Cerebellar nuclear complex (tissue), 1 donor: Measurements from ENCODE around the gene REEP3.
"Not testable (repeated sequence)": the region's sequence is repeated elsewhere in the genome, so short reads cannot be mapped to it uniquely, and the experiment has no call there.

ENCODE experiments used
- DNase-seq, 2 experiments: peaks; one replicate each; lab custom pipeline; 2025; lab: John Stamatoyannopoulos, UW

REEP3 gene

DNA sequence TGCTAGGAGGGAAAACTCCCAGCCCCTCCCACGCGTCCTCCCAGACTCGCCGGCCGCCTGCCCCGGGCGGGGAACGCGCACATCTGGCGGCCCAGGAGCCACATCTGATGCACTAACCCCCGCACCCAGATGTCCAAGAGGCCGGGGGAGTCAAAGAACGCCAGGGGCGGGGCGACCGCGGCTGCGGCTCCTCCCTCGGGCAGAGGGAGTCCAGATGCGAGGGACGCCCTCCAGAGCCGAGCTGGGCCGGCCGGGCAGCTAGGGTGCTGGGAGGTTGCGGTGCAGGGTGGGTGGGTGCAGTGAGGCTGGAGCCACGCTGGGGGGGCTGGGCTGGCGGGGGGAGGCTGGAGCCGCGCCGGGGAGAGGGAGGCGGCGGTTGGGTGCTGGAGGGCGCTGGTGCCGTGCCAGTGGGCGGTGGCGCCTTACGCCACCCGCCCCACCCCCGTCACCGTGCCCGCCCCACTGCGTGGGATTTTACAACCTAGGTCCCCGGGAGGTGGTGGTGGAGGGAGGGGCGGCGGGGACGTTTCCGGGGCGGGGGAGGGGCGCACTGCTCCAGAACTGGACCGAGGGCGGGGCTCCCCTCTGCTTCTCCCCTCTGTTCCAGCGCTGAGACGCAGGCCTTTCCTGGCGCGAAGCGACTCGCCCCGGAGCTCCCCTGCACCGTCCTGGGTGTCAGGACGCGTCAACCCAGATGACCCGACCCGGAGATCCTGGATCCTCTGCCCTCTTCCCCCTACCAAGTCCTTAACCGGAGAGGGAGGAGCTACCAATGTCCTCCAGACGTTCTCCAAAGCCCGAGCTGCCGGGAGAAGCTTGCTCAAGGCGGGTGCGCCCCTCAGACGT lies 109.1 kb downstream of the REEP3 start:
- no peak for DNase-seq

DNA sequence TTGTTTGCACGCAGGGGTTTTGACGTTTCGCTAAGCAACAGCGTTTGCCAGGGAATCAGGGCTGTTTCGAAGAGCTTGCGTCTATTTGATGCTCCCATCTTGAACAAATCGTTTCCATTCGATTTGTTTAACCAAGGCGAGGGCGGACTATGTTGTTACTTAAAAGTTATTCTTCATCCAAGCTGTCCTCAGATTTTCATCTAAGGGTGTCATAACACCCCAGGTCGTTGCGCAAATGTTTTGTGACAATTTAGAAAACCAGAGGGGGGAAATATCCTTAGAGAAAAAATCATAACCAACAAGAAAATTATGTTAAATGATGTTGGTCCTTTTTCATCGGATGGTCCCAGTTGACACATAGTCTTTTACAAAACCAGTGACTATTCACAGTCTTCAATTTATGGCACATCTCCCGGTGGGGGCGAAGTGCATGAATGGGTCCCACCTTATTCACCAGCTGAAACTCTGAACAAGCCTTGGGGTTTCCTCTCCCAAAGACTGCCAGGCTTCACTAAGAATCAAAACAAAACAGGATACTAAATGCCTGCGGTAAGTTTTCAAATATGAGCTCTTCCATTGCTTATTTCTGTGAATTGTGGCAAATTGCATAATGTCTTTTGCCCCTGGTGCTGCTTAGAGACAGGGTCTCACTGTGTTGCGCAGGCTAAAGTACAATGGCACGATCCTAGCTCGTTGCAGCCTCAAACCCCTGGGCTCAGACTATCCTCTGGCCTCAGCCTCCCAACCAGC lies 109.9 kb downstream of the REEP3 start:
- DNase-seq = no peak

DNA sequence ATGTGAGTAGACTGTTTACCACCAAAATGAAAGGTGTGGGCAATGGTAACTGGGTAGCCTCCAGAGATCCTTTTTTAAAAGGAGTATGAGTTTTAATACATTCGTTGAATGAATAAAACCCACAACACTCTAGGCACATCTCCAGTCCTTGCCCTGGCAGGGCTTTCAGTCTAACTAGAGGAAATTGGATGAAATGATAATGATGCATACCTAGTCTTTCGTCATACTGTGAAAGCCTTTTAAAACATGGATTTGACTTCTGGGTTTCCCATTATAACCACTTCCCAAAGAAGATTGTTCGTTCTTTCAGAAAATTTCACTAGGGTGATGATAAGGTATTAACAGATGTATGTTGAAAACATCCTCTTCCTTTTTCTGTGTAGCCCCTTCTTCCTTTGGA lies 110.8 kb downstream of the REEP3 start:
- DNase-seq = no peak

DNA sequence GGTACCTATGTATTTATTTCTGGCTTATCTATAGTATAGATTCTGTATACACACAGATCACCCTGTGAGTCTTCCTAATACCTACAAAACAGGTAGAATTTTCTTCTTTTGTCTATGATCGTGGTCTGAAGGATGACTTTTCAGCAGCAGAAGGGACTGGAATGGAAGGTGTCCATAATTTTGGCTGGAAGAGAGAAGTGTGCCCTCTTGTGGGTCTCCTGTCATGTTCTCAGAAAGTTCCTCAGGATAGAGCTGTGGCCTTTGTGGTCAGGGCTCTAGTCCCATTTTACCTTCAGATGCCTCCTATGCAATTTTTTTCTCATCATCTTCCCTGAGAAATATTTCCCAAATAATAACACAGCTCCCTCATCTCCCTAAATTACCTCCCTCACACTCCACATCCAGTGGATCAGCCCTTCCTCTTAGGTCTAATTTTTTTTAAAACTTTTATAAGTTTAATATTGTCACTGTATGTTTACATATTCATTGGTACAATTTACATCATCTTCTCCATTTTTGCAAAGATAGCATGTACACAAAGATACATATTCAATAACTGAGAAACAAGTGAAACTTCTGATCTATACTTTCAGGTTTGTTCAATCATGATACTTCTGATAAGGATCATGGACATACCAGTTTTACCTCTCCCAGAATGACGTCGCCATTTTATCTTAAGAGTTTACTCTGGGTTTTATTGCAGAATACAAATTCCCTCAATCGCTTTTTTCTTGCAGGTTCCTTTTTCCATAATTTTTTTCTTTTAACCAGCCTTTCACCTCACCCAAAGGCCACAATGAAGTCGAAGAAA lies 112.7 kb downstream of the REEP3 start:
- no peak for DNase-seq

DNA sequence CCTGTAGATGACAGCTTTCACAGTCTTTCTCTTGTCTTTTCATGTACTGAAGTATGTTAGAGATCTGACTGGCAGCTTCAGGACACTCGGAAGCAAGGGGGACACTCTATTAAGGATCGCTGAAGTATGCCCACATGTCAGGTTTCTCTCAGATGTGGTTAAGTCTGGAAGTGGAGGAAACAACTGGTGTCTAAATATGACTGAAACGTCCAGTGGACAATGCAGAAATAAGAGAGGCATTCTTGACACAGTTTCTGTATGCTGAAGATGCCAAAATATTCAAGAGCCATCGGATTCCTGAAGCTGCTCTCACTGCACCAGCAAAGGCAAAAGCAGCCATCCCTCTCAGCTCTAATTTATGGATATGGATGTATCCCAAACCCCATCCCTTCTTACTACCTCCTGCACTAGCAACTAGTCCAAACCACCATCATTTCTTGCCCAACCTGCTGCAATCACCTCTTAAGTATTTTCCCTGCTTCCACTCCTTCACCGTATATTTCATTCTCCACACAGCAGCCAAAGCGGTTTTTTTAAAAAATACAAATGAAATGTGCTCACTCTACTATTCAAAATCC lies 113.4 kb downstream of the REEP3 start:
- DNase-seq = no peak

DNA sequence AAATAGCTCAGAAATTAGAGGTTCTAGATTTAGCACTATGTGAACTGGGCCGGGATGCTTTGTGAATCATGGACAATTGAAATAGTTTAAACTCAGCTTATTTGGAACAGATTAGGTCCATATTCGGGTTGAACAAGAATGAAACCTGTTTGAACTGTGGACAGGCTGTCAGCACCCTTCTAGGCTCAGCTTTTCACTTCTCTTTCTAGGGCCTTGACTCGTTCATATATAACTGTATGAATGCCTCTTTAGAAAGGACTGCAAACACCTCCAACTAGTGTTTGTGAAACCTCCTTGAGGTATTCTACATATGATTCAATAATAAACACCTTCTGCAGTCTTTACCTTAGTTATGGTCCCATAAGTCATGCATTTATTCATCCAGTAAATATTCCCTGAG lies 115.6 kb downstream of the REEP3 start:
- no peak for DNase-seq

DNA sequence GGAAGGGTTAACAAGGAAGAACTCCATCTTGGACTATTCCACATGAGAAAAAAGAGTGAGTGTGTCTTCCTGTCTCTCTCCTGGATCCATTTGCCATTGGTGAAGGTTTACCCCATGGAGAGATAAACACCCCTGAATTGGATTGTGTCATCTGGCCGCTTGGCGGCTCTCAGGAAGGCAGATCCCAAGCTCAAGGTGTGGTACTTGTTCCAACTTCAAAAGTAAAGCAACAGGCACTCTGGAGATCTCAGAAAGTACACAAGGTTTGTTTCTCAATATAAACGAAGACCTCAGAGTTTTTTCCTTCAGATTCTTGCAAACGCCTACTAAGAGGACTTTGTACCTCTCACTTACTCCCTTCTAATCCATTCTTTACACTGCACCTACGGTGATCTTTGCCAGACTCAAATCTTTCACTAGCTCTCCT lies 116.7 kb downstream of the REEP3 start:
- DNase-seq = no peak

DNA sequence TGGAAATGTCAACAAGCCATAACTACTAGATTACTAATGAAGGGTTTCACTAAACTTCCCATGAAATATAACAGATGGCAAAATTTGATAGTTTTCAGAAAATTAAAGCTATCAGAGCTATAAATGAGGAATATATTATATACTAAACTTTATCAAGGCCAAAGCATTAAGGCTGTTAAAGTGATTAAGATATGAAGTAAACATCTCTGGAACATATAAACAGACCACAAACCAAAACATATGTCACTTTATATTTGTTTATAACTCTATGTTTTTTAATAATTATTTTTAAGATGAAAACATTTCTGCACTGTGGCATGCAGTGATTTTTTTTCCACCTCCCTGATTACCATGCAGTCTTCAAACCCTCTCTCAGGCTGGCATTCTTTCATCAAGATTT lies 120.2 kb downstream of the REEP3 start:
- DNase-seq = no peak

DNA sequence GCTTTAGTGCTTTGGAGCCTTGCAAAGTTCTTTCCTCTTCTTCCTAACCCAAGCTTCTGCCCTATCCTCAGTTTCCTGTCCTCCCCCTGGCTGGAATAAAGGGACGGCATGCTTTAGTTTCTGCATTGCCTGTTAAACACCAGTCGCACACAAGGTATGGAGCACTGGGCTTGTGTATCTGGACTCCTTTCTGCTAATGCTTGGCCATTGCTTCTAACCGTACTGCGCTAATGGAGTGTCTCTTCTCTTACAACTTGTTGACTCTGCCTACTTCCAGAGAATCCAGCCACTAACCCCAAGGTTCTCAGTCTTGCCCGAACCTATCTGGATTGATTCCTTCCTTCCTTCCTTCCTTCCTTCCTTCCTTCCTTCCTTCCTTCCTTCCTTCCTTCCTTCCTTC lies 120.6 kb downstream of the REEP3 start:
- no peak for DNase-seq

DNA sequence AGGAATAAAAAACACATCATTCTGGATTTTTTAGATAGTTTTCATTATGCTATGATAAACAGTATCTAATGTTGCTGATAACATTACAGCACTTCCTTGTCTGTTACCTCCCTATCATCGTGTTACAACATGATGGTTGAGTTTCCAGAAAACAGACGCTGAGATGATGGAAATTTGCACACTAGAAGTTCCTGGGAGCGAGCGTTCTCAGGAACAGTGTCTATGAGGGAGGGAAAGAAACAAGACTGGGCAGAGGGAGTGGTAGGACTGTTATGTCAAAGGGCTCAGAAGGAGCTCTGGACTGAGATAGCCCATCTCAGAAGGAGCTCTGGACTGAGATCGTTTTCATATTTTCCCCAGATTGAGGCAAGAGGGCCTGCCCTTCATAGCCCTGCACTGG lies 121.6 kb downstream of the REEP3 start:
- DNase-seq = no peak

DNA sequence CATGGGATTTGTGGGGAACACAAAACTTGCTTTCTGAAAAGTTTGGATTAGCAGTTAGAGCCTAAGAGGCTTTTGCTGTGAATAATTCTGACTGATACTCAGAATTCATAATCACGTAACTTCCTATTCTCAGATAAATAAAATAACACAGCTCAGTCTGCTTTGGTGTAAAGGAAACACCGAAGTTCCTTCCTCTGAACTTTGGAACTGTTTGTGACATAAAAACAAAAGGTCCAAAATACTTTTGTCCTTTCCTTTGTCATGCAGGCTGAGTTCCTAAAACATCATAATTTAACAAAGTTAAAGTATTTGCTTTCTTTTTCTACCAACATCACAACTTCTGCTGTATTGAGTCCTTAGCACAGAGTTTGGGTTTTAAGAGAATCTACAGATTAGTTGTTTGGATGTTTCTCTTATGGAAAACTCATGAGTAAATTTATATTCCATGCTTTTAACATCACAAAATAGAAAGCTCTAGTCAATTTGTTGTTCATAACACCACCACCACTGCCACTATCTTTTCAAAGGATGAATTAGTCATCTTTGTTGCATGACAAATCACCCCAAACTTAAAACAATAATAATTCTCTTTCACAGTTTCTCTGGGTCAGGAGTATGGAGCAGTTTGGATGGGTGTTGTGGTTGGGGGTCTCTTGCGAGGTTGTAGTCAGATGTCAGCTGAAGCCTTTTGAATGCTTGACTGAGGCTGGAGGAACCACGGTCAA lies 123.4 kb downstream of the REEP3 start:
- DNase-seq = no peak

DNA sequence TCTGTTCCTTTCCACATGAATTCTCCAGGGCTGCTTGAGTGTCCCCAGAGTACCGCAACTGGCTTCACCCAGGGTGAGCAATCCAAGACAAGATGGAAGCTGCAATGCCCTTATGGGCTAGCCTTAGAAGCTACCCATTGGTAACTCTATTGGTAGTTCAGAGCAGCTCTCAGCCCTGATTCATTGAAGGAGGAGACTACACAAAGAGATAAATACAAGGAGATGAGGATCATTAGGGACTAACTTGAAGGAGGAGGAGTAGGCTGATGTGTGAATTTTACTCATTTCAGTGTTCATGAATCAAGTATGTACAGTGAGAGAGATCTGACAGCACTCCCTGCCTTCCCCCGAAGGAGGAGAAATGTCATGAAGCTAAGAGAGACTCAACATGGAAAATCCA lies 124.0 kb downstream of the REEP3 start:
- DNase-seq = no peak

DNA sequence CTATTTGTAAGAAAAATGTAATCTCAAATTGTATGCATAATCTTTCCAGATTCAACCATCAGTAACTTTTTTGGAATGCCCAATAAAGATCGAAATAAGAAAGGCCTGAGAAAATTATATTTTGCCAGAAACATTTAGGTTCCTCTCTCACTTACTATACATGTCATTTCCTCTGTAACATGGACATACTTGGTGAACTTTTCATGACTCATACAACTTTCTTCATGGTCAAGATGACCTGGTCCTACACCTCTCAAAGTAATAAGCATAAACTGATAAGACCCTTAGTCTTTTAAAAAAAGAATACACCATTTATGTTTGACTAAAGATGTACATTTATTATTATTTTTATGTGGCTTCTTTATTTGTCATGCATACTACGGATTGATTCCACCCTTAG lies 125.3 kb downstream of the REEP3 start:
- no peak for DNase-seq

DNA sequence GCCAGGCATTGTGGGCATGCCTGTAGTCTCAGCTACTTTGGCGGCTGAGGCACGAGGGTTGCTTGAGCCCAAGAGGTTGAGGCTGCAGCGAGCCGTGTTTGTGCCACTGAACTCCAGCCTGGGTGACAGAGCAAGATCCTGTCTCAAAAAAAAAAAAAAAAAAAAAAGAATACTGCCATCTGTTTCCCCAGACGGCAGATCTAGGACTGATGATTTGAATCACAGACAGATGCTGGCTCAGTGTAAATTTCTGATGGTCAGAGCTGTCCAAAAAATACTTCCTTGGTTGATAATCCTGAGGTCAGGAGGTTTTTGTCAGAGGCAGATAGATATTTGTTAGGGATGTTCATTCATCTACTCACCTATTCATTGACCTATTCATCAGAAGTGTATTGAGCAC lies 130.7 kb downstream of the REEP3 start:
- DNase-seq = no peak

DNA sequence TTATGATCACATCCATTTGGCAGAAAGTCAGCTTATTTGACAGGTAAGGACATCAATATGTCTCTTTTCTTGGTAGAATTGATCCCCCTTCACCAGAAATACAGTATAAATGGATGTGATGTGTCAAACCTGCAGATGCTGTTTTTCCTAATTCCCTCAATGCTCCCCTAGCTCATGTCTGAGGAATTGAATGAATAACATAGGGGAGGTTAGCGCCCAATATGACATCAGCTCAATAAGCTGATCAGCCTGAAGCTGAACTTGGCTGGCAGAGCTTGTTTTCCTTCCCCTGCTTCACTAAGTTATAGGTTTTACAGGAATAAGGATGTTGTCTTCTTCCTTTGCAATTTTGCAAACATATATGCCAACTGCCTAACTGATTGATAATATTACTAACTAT lies 132.5 kb downstream of the REEP3 start:
- DNase-seq = no peak

DNA sequence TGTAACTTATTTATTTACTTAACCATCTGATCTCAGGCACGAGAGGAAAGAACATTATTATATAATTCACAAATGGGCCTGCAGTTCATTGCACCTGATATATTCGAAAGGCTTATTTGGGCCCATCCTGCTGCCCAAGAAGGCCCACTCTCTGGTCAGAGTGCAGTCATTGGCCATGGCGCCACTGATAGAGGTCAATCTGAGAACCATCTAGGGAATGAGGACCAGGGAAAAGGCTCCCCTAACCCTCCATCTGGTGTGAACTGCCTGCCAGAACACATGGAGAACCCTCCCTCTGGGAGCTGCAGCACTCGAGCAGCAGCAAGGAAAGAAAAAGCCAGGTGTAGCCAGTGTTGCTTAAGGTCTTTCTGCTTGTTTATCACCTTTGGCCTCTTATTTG lies 136.6 kb downstream of the REEP3 start:
- no peak for DNase-seq

DNA sequence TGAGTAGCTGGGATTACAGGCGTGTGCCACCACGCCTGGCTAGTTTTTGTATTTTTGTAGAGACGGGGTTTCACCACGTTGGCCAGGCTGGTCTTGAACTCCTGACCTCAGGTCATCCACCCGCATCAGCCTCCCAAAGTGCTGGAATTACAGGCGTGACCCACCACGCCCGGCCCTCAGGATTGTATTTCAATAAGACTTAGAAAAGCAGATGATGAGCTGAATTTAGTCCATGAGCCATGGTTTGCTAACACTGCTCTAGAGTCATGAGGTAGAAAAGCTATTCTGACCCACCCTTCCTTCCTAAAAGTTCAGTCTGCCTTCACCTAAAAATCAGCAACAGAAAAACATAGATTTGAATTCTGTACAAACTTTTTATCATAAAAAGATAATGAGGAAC lies 139.7 kb downstream of the REEP3 start:
- DNase-seq = not testable (repeated sequence)

DNA sequence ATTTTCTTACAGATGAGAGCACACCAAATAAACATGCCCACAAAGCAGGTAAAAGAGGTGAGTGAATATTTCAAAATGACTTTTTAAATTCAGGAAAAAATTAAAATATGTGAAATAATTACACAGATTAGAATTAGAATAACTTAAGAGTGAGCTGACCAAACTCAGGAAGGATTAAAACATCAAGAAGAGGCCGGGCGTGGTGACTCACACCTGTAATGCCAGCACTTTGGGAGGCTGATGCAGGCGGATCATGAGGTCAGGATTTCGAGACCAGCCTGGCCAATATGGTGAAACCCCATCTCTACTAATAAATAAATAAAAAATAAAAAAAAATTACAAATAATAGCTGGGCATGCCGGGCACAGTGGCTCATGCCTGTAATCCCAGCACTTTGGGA lies 140.1 kb downstream of the REEP3 start:
- no peak for DNase-seq

DNA sequence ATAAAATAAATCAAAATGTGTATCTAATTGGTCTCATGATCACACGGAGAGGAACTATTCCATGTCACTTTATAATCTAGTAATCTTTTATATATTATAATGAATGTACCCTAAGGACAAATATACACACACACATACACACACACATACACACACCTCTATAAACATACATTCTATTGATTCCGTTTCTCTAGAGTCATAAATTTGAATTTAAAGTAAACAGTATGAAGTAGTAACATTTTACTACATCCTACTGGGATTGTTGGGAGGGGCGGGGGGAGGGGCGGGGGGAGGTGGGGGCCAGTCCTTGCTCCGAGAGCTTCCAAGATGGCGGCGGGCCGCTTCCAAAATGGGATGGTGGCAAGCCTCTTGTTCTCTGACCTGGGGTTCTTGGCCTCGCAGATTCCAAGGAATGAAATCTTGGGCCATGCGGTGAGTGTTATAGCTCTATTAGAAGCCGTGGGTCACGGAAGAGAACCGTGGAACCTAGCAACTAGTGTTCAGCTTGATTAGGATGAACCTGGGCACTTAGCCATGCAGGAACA lies 143.2 kb downstream of the REEP3 start:
- DNase-seq = no peak

DNA sequence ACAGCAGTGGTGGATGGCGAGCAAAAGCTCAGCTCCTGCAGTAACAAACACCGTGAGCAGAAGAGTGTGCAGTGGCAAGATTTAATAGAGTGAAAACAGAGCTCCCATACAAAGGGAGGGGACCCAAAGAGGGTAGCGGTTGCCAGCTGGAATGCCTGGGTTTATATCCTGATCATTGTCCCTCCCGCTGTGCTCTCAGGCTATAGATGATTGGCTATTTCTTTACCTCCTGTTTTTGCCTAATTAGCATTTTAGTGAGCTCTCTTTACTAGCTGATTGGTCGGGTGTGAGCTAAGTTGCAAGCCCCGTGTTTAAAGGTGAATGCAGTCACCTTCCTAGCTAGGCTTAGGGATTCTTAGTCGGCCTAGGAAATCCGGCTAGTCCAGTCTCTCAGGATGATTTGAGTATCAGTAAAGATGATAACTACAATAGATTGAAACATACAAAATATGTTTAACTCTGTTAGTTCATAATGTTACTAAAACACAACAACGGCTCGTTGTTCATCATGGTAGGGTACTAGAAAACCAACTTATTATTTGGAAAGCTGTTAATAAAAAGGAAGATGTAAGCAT lies 143.9 kb downstream of the REEP3 start:
- DNase-seq = not testable (repeated sequence)

DNA sequence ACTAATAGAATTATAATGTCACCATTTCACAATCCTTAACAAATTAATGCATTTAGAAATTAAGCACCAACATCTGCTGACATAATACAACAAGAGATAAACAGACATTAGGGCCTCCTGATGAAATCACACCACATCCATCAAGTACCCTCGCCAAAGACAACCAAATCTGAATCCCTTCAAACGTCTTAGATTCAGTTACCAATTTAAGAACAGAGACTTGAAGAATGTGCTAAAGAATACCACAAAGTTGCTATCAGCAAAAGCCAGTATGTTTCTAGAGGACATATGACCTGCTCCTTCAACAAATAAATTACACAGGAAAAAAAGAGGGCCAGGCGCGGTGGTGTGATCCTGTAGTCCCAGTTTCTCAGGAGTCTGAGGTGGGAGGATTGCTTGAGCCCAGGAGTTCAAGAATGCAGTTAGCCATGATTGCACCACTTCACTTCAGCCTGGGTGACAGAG lies 144.5 kb downstream of the REEP3 start:
- DNase-seq = no peak
